Mesendoderm (in vitro differentiated cells): ENCODE data around the gene JAG2.
"Not testable (repeated sequence)": the region's sequence is repeated elsewhere in the genome, so short reads cannot be mapped to it uniquely, and the experiment has no call there.

Experiments
- DNase-seq: peaks from one replicate; pipeline ENCODE4 v3.0.0; 2013
- H2AK5ac ChIP-seq: 2 replicates; pipeline ENCODE4 v1.6.1; 2013; ENCODE audit warnings: low read length, inconsistent platforms
- H2BK120ac ChIP-seq: 2 replicates; pipeline ENCODE4 v1.6.1; 2013; ENCODE audit warnings: low read depth, mild to moderate bottlenecking, low read length, moderate library complexity, mixed read lengths
- H2BK15ac ChIP-seq: replicated peaks from 2 replicates; pipeline ENCODE4 v1.6.1; 2013; ENCODE audit warnings: low read depth, mild to moderate bottlenecking, moderate library complexity
- H2BK5ac ChIP-seq: 2 replicates; pipeline ENCODE4 v1.6.1; 2013; ENCODE audit warnings: low read length, inconsistent platforms
- H3K18ac ChIP-seq: 2 replicates; pipeline ENCODE4 v1.6.1; 2013; ENCODE audit warnings: mild to moderate bottlenecking, low read length, mixed read lengths
- H3K23ac ChIP-seq: one replicate; pipeline ENCODE4 v1.6.1; 2013; ENCODE audit warnings: low read length
- H3K27ac ChIP-seq: 2 replicates; pipeline ENCODE4 v1.5.1; 2013; ENCODE audit warnings: low read depth, mild to moderate bottlenecking, inconsistent platforms, low read length, moderate library complexity
- H3K27me3 ChIP-seq: 2 replicates; pipeline ENCODE4 v1.6.1; 2013; ENCODE audit warnings: low read length, control low read depth, mild to moderate bottlenecking, inconsistent platforms; ENCODE audit not compliant: insufficient read depth, poor library complexity
- H3K36me3 ChIP-seq: 2 replicates; pipeline ENCODE4 v1.6.1; 2013; ENCODE audit warnings: low read length, inconsistent platforms; ENCODE audit not compliant: control insufficient read depth, insufficient read depth
- H3K4ac ChIP-seq: one replicate; pipeline ENCODE4 v1.6.1; 2013; ENCODE audit warnings: low read depth, mild to moderate bottlenecking, low read length, moderate library complexity
- H3K4me1 ChIP-seq: 2 replicates; pipeline ENCODE4 v1.6.1; 2013; ENCODE audit warnings: low read depth, low read length, inconsistent platforms; ENCODE audit not compliant: control insufficient read depth
- H3K4me2 ChIP-seq: 2 replicates; pipeline ENCODE4 v1.6.1; 2013; ENCODE audit warnings: low read length
- H3K4me3 ChIP-seq: 2 replicates; pipeline ENCODE4 v1.5.1; 2013; ENCODE audit warnings: mild to moderate bottlenecking, low read length
- H3K56ac ChIP-seq: one replicate; pipeline ENCODE4 v1.6.1; 2013; ENCODE audit warnings: low read length
- H3K79me1 ChIP-seq: 2 replicates; pipeline ENCODE4 v1.6.1; 2013; ENCODE audit warnings: low read length, inconsistent platforms
- H3K79me2 ChIP-seq: 2 replicates; pipeline ENCODE4 v1.6.1; 2013; ENCODE audit warnings: mild to moderate bottlenecking, low read length; ENCODE audit not compliant: control insufficient read depth, insufficient read depth
- H3K9ac ChIP-seq: 2 replicates; pipeline ENCODE4 v1.6.1; 2013; ENCODE audit warnings: low read length, inconsistent platforms
- H4K5ac ChIP-seq: one replicate; pipeline ENCODE4 v1.6.1; 2013; ENCODE audit warnings: low read length
- H4K8ac ChIP-seq: one replicate; pipeline ENCODE4 v1.6.1; 2013; ENCODE audit warnings: low read depth, mild to moderate bottlenecking, control low read depth, low read length, moderate library complexity
- WGBS: extraction: QIAGEN DNeasy Blood & Tissue Kit; methylation state at CpG from one replicate; pipeline ENCODE4 v1.1.7; 2013; ENCODE audit warnings: low lambda C conversion rate, missing lambda C conversion rate; ENCODE audit not compliant: insufficient coverage; ENCODE audit errors: extremely low coverage; 5-methylcytosine and 5-hydroxymethylcytosine counted together

Gene JAG2

GRCh38 chr14:105118646-105119407, 49.7 kb downstream of the JAG2 start:
- Histone ChIP-seq H3K18ac (no peak overlapping the region), H3K4me3 (no peak overlapping the region), H4K8ac (no peak overlapping the region), H3K56ac (no peak overlapping the region), H3K4me2 (no peak overlapping the region), H3K27ac (no peak overlapping the region), H2BK5ac (no peak overlapping the region), H3K79me2 (no peaks in the 10 kb centered on the region), H3K4ac (no peak overlapping the region), H3K4me1 (no peaks in the 10 kb centered on the region), H2BK15ac (no peak overlapping the region), H3K27me3 (no peaks in the 10 kb centered on the region), H4K5ac (no peak overlapping the region), H3K36me3 (no peaks in the 10 kb centered on the region), H2AK5ac (no peak overlapping the region), H3K9ac (no peak overlapping the region), H3K23ac (no peak overlapping the region), H2BK120ac (no peak overlapping the region), H3K79me1 (no peaks in the 10 kb centered on the region)
- no CpG with 5 or more reads among the region's 11 CpGs for WGBS
- DNase-seq, result no peak

DNA sequence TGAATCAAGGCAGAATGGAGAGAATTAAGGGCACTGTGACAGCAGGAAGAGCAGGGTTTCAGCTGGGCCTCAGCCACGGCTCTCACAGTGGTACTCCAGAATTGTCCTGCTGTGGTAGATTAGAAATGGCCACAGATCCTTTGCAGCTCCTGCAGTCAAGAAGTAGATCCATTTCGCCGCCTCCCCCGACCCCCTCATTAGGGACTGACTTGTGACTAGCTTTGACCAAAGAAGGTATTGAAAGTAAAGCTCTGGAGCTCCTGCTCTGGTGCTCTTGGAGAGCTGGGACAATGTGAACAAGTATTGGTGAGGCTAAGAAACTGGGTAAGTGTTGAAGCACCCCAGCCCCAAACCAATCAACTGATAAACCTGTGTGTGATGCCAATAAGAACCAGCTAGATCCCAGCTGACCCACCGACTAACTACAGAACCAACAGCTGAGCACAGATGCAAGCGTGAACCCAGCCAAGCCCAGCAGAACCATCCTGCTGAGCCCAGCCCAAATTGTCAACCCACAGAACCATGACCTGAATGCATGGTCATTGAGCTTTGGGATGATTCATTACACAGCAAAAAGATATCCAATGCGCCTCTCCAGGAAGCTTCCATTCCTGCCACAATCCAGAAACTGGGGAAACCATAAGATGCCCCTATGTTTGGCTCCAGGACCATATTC, 50.7 kb downstream of the JAG2 start:
- no peak overlapping the region for H4K8ac ChIP-seq
- H3K36me3 ChIP-seq, result no peaks in the 10 kb centered on the region
- no peak overlapping the region for H2BK15ac ChIP-seq
- DNase-seq, result no peak
- no peak overlapping the region for H3K4me2 ChIP-seq
- no peaks in the 10 kb centered on the region for H3K4me1 ChIP-seq
- H3K9ac ChIP-seq, result no peak overlapping the region
- no peak overlapping the region for H3K4ac ChIP-seq
- H4K5ac ChIP-seq, result no peak overlapping the region
- H2BK120ac ChIP-seq, result no peak overlapping the region
- no peak overlapping the region for H3K18ac ChIP-seq
- WGBS, result no CpG with 5 or more reads among the region's 7 CpGs
- H3K56ac ChIP-seq, result no peak overlapping the region
- no peak overlapping the region for H3K23ac ChIP-seq
- H3K4me3 ChIP-seq, result no peak overlapping the region
- no peaks in the 10 kb centered on the region for H3K79me1 ChIP-seq
- H2AK5ac ChIP-seq, result no peak overlapping the region
- H2BK5ac ChIP-seq, result no peak overlapping the region
- no peak overlapping the region for H3K27ac ChIP-seq
- no peaks in the 10 kb centered on the region for H3K27me3 ChIP-seq
- H3K79me2 ChIP-seq, result no peaks in the 10 kb centered on the region

DNA sequence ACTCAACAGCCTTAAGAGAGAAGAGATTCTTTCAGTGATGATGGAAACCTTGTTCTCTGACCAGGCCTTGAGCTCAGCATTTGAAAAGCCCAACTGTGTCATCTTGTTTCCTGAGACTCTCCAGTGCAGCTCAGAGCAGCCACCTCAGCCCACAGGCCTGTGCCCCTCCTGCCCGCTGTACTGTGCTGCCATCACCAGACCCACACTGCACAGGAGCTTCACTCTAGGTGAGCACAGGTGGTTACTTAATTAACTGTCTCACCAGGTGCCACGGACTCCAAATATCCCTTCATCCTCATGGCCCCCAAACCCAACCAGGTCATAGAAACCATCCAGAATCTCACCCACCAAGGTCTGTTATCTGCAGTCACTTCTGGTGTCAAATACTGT, 51.3 kb downstream of the JAG2 start:
- Histone ChIP-seq H3K23ac (no peak overlapping the region), H3K9ac (no peak overlapping the region), H3K4me2 (no peak overlapping the region), H3K56ac (no peak overlapping the region), H3K36me3 (no peaks in the 10 kb centered on the region), H2BK120ac (no peak overlapping the region), H2BK5ac (no peak overlapping the region), H4K8ac (no peak overlapping the region), H3K4me3 (no peak overlapping the region), H3K79me1 (no peaks in the 10 kb centered on the region), H2BK15ac (no peak overlapping the region), H4K5ac (no peak overlapping the region), H3K79me2 (no peaks in the 10 kb centered on the region), H3K18ac (no peak overlapping the region), H3K27me3 (no peaks in the 10 kb centered on the region), H2AK5ac (no peak overlapping the region), H3K27ac (no peak overlapping the region), H3K4ac (no peak overlapping the region), H3K4me1 (no peaks in the 10 kb centered on the region)
- WGBS, result no CpG with 5 or more reads among the region's 2 CpGs
- DNase-seq, result no peak

- Histone ChIP-seq H3K4me3 (no peak overlapping the region), H3K4me2 (no peak overlapping the region), H3K36me3 (no peaks in the 10 kb centered on the region), H4K5ac (no peak overlapping the region), H2BK120ac (no peak overlapping the region), H3K23ac (no peak overlapping the region), H3K79me2 (no peaks in the 10 kb centered on the region), H3K56ac (no peak overlapping the region), H3K9ac (no peak overlapping the region), H3K4ac (no peak overlapping the region), H2AK5ac (no peak overlapping the region), H3K4me1 (no peaks in the 10 kb centered on the region), H2BK15ac (no peak overlapping the region), H3K79me1 (no peaks in the 10 kb centered on the region), H3K27me3 (no peaks in the 10 kb centered on the region), H3K18ac (no peak overlapping the region), H2BK5ac (no peak overlapping the region), H3K27ac (no peak overlapping the region), H4K8ac (no peak overlapping the region)
- no peak for DNase-seq
- WGBS, result no CpG with 5 or more reads among the region's 12 CpGs
Observed at GRCh38 chr14:105116451-105117256, 51.9 kb downstream of the JAG2 start.

GRCh38 chr14:105109243-105109642, 59.3 kb downstream of the JAG2 start:
- H2BK15ac ChIP-seq, H3K23ac ChIP-seq, H3K27me3 ChIP-seq, H3K4me3 ChIP-seq, H4K8ac ChIP-seq, DNase-seq, H3K27ac ChIP-seq, H2AK5ac ChIP-seq, H2BK120ac ChIP-seq, H3K56ac ChIP-seq, H3K79me2 ChIP-seq, H3K4ac ChIP-seq, H3K36me3 ChIP-seq, H3K4me2 ChIP-seq, H3K9ac ChIP-seq, H2BK5ac ChIP-seq, H3K4me1 ChIP-seq, H4K5ac ChIP-seq, H3K18ac ChIP-seq, H3K79me1 ChIP-seq: not testable (repeated sequence)
- no CpG with 5 or more reads among the region's 8 CpGs for WGBS
